RPMI8226 (cell line): ENCODE data around the gene ABCF2.
A peak's percentile ranks its signal among the peaks of the same experiment; 100 is the strongest.

ENCODE experiments used
- DNase-seq: peaks from one replicate; pipeline ENCODE4 v3.0.0-alpha.2; 2015

Gene ABCF2

GRCh38 chr7:151240942-151241754, 14.1 kb upstream of the ABCF2 start:
- no peak for DNase-seq

DNA sequence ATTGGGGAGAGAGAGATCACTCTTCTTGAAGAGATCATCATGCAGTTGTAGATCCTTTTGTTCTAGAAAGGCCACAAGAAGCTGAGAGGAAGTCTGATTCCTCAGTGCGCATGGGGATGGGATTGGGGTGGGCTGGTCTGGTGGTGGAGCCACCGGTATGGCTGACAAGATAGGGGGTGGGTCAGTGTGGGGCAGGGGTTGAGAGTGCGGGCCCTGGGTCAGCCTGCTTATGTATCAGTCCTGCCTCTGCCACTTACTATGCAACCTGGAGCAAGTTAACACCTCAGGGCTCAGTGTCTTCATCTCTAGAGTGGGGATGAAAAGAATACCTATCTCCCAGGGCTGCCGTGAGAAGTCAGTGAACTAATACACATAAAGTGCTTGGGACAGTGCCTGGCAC, 13.5 kb upstream of the ABCF2 start:
- no peak for DNase-seq

GRCh38 chr7:151239837-151240459, 12.9 kb upstream of the ABCF2 start:
- DNase-seq: no peak

GRCh38 chr7:151238924-151239836, 12.2 kb upstream of the ABCF2 start:
- no peak for DNase-seq

- no peak for DNase-seq
These were observed 11.3 kb upstream of the ABCF2 start for GRCh38 chr7:151238190-151238810.

- DNase-seq: no peak
These were observed 10.5 kb upstream of the ABCF2 start for GRCh38 chr7:151237244-151238189.

GRCh38 chr7:151236406-151236805, 9.4 kb upstream of the ABCF2 start:
- DNase-seq: no peak

GRCh38 chr7:151235091-151235787, 8.2 kb upstream of the ABCF2 start:
- DNase-seq: no peak

GRCh38 chr7:151233804-151234203, 6.8 kb upstream of the ABCF2 start:
- no peak for DNase-seq

- peak; percentile 50 for DNase-seq
These were observed 6.1 kb upstream of the ABCF2 start for GRCh38 chr7:151232917-151233701.

DNA sequence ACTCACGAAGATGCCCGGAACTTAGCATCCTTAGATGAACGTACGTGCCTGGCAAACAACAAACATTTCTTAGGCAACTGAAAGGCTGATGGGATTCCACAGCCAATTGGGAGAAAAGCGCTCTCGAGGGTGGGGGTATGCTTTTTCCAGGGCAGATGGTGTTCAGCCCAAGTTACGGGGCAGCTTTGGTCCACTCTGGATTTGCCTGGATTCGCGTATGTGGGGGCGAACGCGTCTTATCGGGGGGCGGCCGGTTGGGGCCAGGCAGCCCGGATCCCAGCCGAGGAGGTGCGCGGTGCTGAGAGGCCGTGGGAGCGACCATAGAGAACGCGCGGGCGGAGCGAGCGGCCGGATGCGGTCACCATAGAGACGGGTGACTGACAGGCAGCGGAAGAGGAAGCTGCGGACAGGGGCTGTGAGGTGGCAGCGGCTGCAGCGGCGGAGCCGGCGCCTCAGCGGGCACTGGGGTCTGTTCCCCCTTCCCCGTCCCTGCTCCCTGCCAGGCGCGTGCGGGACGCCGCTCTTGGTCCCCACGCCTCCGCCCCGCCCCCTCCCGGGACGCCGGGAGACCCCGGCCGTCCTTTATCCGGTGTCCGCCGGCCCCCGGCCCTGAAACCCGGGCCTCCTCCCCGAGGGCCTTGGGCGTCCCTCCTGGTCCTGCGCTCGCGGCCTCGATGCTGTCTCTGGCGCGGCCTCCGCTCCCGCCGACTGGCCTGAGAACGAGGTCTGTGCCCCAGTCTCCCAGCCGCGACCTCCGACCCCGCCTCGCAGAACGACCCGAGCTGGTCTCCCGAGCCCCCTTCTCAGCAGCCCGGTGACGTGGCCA, 5.3 kb upstream of the ABCF2 start, which contains the start of gene CHPF2:
CHPF2 (plus strand) TSS at position 393 of the 826 bp plus-strand sequence. CDS start 1,529 bp downstream, outside the sequence.
- DNase-seq: peak; percentile 95

DNA sequence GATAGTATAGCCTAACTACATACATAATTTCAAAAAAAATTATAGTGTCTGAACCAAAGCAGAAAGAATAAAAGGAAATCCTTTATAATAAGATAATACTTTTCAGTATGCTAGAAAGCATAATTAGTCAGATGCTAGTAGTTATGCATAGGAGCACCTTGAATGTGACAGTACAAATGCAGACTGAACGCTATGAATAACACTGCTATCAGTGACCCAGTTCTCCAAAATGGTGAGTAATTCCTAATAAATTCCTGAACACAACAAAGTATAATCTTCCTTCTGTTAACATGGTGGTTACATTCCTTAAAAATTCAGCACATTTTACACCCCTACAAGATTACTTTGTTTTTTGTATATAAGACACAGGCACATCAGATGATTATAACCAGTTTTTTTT, 4.1 kb upstream of the ABCF2 start:
- no peak for DNase-seq

DNA sequence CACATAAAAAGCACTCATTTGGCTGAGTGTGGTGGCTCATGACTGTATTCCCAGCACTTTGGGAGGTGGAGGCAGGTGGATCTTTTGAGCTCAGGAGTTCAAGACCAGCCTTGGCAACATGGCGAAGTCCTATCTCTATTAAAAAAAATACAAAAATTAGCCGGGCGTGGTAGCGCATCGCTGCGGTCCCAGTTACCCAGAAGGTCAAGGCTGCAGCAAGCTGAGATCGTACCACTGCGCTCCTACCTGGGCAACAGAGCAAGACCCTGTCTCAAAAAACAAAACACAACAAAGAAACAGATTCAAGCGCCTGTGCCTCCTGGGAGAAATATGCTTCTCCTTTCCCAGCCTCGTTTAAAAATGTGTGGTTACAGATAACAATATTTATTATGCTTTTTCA, 2.2 kb upstream of the ABCF2 start:
- no peak for DNase-seq

GRCh38 chr7:151228024-151228866, 1.2 kb upstream of the ABCF2 start:
- DNase-seq: no peak

- no peak for DNase-seq
These were observed 488 bp downstream of the ABCF2 start for GRCh38 chr7:151226560-151226874.

GRCh38 chr7:151225948-151226510, 976 bp downstream of the ABCF2 start:
- no peak for DNase-seq

GRCh38 chr7:151223728-151224127, 3.3 kb downstream of the ABCF2 start:
- no peak for DNase-seq

GRCh38 chr7:151218170-151218569, 8.8 kb downstream of the ABCF2 start:
- no peak for DNase-seq
